ENCODE data around the gene CAMKK2. TPM values are rescaled to one million over a fixed set of nuclear protein-coding genes. Genes with fewer than 3 reads are reported as not detected.
"Not testable (repeated sequence)": the region's sequence is repeated elsewhere in the genome, so short reads cannot be mapped to it uniquely, and the experiment has no call there.

Gene CAMKK2
- total RNA-seq, 1 donor, result 22.8 TPM

DNA sequence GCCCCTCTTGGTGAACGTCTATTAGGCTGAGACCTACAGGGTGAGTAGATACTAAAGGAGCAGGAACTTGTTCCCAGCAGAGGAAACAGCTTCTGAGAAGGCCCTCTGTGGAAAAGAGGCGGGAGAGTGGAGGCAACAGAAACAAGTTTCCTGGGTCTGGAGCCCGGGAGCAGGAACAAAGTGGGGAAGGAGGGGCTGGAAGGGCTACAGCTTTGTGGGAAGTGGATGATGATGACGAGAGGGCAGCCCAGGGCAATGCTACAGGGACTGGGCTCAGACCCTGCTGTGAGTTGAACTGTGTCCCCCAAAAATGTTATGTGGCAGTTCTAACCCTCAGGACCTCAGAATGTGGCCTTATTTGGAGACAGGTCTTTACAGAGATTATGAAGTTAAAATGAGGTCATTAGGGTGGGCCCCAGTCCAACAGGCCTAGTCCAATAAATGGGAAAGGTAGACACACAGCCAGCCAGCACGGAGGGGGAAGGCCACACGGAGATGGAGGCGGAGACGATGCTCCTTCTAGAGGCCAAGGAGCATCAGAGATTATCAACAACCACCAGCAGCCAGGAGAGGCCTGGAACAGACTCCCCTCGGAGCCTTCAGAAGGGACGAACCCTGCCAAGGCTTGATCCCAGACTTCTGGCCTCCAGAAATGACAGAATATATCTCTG is 14.3 kb downstream of the CAMKK2 start:
- Histone ChIP-seq H4K20me1 (ENCODE audit: insufficient read depth, low read length) (peaks cover 27% of the 10 kb centered on the region), H3K79me2 (ENCODE audit: insufficient read depth, low read length) (peaks cover 64% of the 10 kb centered on the region), H2AFZ (ENCODE audit: low read length) (no peak overlapping the region), H3K27me3 (ENCODE audit: insufficient read depth, low read length) (no peaks in the 10 kb centered on the region), H3K4me2 (ENCODE audit: insufficient read depth, low read length) (no peak overlapping the region), H3K9me3 (ENCODE audit: low read depth, low read length) (no peaks in the 10 kb centered on the region), H3K36me3 (ENCODE audit: insufficient read depth, low read length) (peaks cover 5% of the 10 kb centered on the region), H3K27ac (ENCODE audit: low read depth, low read length) (no peak overlapping the region), H3K4me3 (ENCODE audit: insufficient read depth, low read length) (no peak overlapping the region), H3K4me1 (ENCODE audit: insufficient read depth, low read length) (peaks cover 6% of the 10 kb centered on the region)
- DNase-seq (ENCODE audit: insufficient read length, low spot score, missing footprints), result no peak
- TF ChIP-seq, protein P1, sequence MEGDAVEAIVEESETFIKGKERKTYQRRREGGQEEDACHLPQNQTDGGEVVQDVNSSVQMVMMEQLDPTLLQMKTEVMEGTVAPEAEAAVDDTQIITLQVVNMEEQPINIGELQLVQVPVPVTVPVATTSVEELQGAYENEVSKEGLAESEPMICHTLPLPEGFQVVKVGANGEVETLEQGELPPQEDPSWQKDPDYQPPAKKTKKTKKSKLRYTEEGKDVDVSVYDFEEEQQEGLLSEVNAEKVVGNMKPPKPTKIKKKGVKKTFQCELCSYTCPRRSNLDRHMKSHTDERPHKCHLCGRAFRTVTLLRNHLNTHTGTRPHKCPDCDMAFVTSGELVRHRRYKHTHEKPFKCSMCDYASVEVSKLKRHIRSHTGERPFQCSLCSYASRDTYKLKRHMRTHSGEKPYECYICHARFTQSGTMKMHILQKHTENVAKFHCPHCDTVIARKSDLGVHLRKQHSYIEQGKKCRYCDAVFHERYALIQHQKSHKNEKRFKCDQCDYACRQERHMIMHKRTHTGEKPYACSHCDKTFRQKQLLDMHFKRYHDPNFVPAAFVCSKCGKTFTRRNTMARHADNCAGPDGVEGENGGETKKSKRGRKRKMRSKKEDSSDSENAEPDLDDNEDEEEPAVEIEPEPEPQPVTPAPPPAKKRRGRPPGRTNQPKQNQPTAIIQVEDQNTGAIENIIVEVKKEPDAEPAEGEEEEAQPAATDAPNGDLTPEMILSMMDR (IDR thresholded peaks at IDR 0.05; ENCODE audit: extremely low read depth, low read depth, low read length), result no peak

DNA sequence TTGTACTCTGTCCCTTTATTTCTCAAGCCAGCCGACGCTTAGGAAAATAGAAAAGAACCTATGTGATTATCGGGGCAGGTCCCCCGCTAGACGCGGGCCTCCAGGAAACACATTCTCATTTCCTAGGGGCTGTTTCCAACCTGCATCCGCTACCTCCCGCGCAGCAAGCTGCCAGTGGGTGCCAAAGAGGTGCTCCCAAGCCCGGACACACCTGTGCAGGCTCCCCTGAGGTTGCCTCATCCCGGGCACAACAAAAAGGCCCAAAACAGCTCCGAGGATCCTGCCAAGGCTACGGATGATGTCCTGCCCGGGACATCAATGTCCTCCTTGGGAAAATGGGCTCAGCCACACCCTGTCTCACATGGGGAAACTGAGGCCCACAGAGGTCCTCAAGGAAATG is 15.4 kb downstream of the CAMKK2 start:
- DNase-seq (ENCODE audit: insufficient read length, low spot score, missing footprints), result not testable (repeated sequence)
- H4K20me1 ChIP-seq (ENCODE audit: insufficient read depth, low read length), result peaks cover 22% of the 10 kb centered on the region

DNA sequence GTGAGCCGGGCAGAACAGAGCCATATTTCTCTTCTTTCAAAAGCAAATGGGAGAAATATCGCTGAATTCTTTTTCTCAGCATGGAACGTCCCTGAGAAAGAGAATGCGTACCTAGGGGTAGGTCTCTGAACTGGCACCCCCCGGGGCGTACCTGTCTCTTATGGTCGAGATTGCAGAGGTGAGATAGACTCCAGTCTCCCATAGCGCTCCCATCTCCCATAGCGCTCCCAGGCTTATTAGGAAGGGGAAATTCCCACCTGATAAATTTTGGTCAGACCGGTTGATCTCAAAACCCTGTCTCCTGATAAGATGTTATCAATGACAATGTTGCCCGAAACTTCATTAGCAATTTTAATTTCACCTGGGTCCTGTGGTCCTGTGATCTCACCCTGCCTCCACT is 16.0 kb downstream of the CAMKK2 start:
- H3K27ac ChIP-seq (ENCODE audit: low read depth, low read length); H3K4me3 ChIP-seq (ENCODE audit: insufficient read depth, low read length); H3K36me3 ChIP-seq (ENCODE audit: insufficient read depth, low read length); H2AFZ ChIP-seq (ENCODE audit: low read length); H3K27me3 ChIP-seq (ENCODE audit: insufficient read depth, low read length); H3K9me3 ChIP-seq (ENCODE audit: low read depth, low read length); H3K4me2 ChIP-seq (ENCODE audit: insufficient read depth, low read length); DNase-seq (ENCODE audit: insufficient read length, low spot score, missing footprints): not testable (repeated sequence)
- H3K79me2 ChIP-seq (ENCODE audit: insufficient read depth, low read length), result peaks cover 55% of the 10 kb centered on the region
- peaks cover 12% of the 10 kb centered on the region for H3K4me1 ChIP-seq (ENCODE audit: insufficient read depth, low read length)
- H4K20me1 ChIP-seq (ENCODE audit: insufficient read depth, low read length), result peaks cover 18% of the 10 kb centered on the region

More for the DNA sequence above, 15.4 kb downstream of the CAMKK2 start:
- not testable (repeated sequence) for H3K4me2 ChIP-seq (ENCODE audit: insufficient read depth, low read length); H3K9me3 ChIP-seq (ENCODE audit: low read depth, low read length); H3K27ac ChIP-seq (ENCODE audit: low read depth, low read length); H3K36me3 ChIP-seq (ENCODE audit: insufficient read depth, low read length); H2AFZ ChIP-seq (ENCODE audit: low read length); H3K4me3 ChIP-seq (ENCODE audit: insufficient read depth, low read length); H3K27me3 ChIP-seq (ENCODE audit: insufficient read depth, low read length)
- Histone ChIP-seq H3K79me2 (ENCODE audit: insufficient read depth, low read length) (peaks cover 58% of the 10 kb centered on the region), H3K4me1 (ENCODE audit: insufficient read depth, low read length) (peaks cover 12% of the 10 kb centered on the region)

DNA sequence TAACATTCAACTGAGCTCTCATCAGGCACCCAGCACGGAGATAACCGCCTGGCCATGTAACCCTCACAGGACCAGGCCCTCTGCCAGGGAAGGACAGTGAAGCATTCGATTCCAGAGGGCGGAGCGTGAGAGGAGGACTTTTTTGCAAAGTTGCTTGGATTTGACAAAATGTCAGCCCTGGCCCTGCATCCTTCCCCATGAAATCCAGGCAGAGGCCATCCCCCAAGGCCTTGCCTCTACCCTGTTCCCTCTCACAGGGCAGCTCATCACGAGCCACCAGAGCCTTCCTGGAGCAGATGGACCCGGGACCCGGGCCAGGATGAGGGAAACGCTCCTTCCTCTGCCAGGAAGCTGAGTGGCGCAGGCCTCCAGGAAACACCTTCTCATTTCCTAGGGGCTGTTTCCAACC is 17.0 kb downstream of the CAMKK2 start:
- Histone ChIP-seq H4K20me1 (ENCODE audit: insufficient read depth, low read length) (peaks cover 14% of the 10 kb centered on the region), H2AFZ (ENCODE audit: low read length) (no peak overlapping the region)

DNA sequence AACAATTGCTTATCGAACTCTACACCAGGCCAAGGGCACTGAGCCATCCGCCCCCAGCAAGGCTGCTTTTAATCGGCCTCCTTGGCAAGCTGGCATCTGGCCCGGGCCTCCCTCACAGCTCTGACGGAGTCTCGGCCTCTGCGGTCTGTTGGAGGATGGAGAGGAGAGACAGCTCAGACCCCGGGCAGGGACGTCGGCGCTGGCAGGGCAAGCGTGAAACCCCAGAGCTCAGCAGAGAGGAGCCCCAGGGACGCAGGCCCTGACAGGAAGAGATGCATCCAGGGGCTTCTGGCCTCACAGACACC is 17.5 kb downstream of the CAMKK2 start:
- Histone ChIP-seq H3K79me2 (ENCODE audit: insufficient read depth, low read length) (peaks cover 54% of the 10 kb centered on the region), H3K27ac (ENCODE audit: low read depth, low read length) (no peak overlapping the region), H3K27me3 (ENCODE audit: insufficient read depth, low read length) (no peaks in the 10 kb centered on the region), H3K9me3 (ENCODE audit: low read depth, low read length) (no peaks in the 10 kb centered on the region), H3K36me3 (ENCODE audit: insufficient read depth, low read length) (peaks cover 10% of the 10 kb centered on the region), H3K4me3 (ENCODE audit: insufficient read depth, low read length) (no peak overlapping the region), H2AFZ (ENCODE audit: low read length) (no peak overlapping the region), H4K20me1 (ENCODE audit: insufficient read depth, low read length) (peaks cover 12% of the 10 kb centered on the region), H3K4me2 (ENCODE audit: insufficient read depth, low read length) (no peak overlapping the region), H3K4me1 (ENCODE audit: insufficient read depth, low read length) (peaks cover 9% of the 10 kb centered on the region)
- DNase-seq (ENCODE audit: insufficient read length, low spot score, missing footprints), result no peak
- TF ChIP-seq, protein P1 (IDR thresholded peaks at IDR 0.05; ENCODE audit: extremely low read depth, low read depth, low read length), result no peak

More for the DNA sequence above, 17.0 kb downstream of the CAMKK2 start:
- Histone ChIP-seq H3K27me3 (ENCODE audit: insufficient read depth, low read length) (no peaks in the 10 kb centered on the region), H3K36me3 (ENCODE audit: insufficient read depth, low read length) (peaks cover 5% of the 10 kb centered on the region), H3K79me2 (ENCODE audit: insufficient read depth, low read length) (peaks cover 53% of the 10 kb centered on the region), H3K4me2 (ENCODE audit: insufficient read depth, low read length) (no peak overlapping the region), H3K27ac (ENCODE audit: low read depth, low read length) (no peak overlapping the region), H3K4me1 (ENCODE audit: insufficient read depth, low read length) (peaks cover 10% of the 10 kb centered on the region), H3K9me3 (ENCODE audit: low read depth, low read length) (no peaks in the 10 kb centered on the region), H3K4me3 (ENCODE audit: insufficient read depth, low read length) (no peak overlapping the region)
- DNase-seq (ENCODE audit: insufficient read length, low spot score, missing footprints), result no peak
- TF ChIP-seq, protein P1 (IDR thresholded peaks at IDR 0.05; ENCODE audit: extremely low read depth, low read depth, low read length), result no peak
